ENCODE data around the gene CPLANE1. TPM values are rescaled to one million over a fixed set of nuclear protein-coding genes. Genes with fewer than 3 reads are reported as not detected.

The CPLANE1 gene
- total RNA-seq, 1 donor from 2014 or later = 21.8 TPM

GRCh38 chr5:37165761-37166160, 83.4 kb downstream of the CPLANE1 start:
- H3K36me3 ChIP-seq (ENCODE audit: insufficient read depth, low read length) = peaks cover 30% of the 10 kb centered on the region
- no peak overlapping the region for H3K9ac ChIP-seq (ENCODE audit: low read length)
- Mint-ChIP-seq H3K4me1 (ENCODE audit: low read depth, unreplicated experiment) (peaks cover 3% of the 10 kb centered on the region), H3K36me3 (ENCODE audit: low read depth, unreplicated experiment) (peaks cover 8% of the 10 kb centered on the region), H3K27me3 (ENCODE audit: low read depth, unreplicated experiment) (no peaks in the 10 kb centered on the region), H3K27ac (ENCODE audit: unreplicated experiment) (no peak overlapping the region), H3K4me3 (ENCODE audit: unreplicated experiment) (no peak overlapping the region), H3K9me3 (ENCODE audit: unreplicated experiment) (no peaks in the 10 kb centered on the region)
- H3K4me3 ChIP-seq (ENCODE audit: insufficient read depth, low read depth, low read length) = no peak overlapping the region
- H3K4me1 ChIP-seq (ENCODE audit: insufficient read depth, low read length) = no peaks in the 10 kb centered on the region
- DNase-seq (ENCODE audit: low read depth) (no peak), FAIRE-seq (no peak)
- no peak overlapping the region for H2AFZ ChIP-seq (ENCODE audit: low read depth, low read length)
- H3K27me3 ChIP-seq (ENCODE audit: insufficient read depth, low read length) = no peaks in the 10 kb centered on the region
- no peaks in the 10 kb centered on the region for H3K9me3 ChIP-seq (ENCODE audit: insufficient read depth, low read depth, low read length)
- TF ChIP-seq CTCF (IDR thresholded peaks at IDR 0.05; ENCODE audit: insufficient read depth, low read depth, low read length) (no peak), EZH2 (IDR thresholded peaks at IDR 0.05; ENCODE audit: insufficient read depth, low read length) (no peak)
- H4K20me1 ChIP-seq (ENCODE audit: insufficient read depth, low read length) = no peaks in the 10 kb centered on the region
- H3K4me2 ChIP-seq (ENCODE audit: low read length) = no peak overlapping the region
- no peak overlapping the region for H3K27ac ChIP-seq (ENCODE audit: low read depth, low read length)
- H3K79me2 ChIP-seq (ENCODE audit: insufficient read depth, low read length) = no peaks in the 10 kb centered on the region

- no peaks in the 10 kb centered on the region for H3K27me3 ChIP-seq (ENCODE audit: insufficient read depth, low read length)
- Mint-ChIP-seq H3K27me3 (ENCODE audit: low read depth, unreplicated experiment) (no peaks in the 10 kb centered on the region), H3K36me3 (ENCODE audit: low read depth, unreplicated experiment) (peaks cover 14% of the 10 kb centered on the region), H3K4me3 (ENCODE audit: unreplicated experiment) (no peak overlapping the region), H3K4me1 (ENCODE audit: low read depth, unreplicated experiment) (peaks cover 4% of the 10 kb centered on the region), H3K9me3 (ENCODE audit: unreplicated experiment) (no peaks in the 10 kb centered on the region), H3K27ac (ENCODE audit: unreplicated experiment) (no peak overlapping the region)
- H3K27ac ChIP-seq (ENCODE audit: low read depth, low read length) = no peak overlapping the region
- H4K20me1 ChIP-seq (ENCODE audit: insufficient read depth, low read length) = no peaks in the 10 kb centered on the region
- no peaks in the 10 kb centered on the region for H3K4me1 ChIP-seq (ENCODE audit: insufficient read depth, low read length)
- no peak overlapping the region for H3K4me2 ChIP-seq (ENCODE audit: low read length)
- H3K36me3 ChIP-seq (ENCODE audit: insufficient read depth, low read length) = peaks cover 32% of the 10 kb centered on the region
- H3K4me3 ChIP-seq (ENCODE audit: insufficient read depth, low read depth, low read length) = no peak overlapping the region
- no peak overlapping the region for H3K9ac ChIP-seq (ENCODE audit: low read length)
- TF ChIP-seq CTCF (IDR thresholded peaks at IDR 0.05; ENCODE audit: insufficient read depth, low read depth, low read length) (no peak), EZH2 (IDR thresholded peaks at IDR 0.05; ENCODE audit: insufficient read depth, low read length) (no peak)
- DNase-seq (ENCODE audit: low read depth) = no peak
- H2AFZ ChIP-seq (ENCODE audit: low read depth, low read length) = no peak overlapping the region
- H3K9me3 ChIP-seq (ENCODE audit: insufficient read depth, low read depth, low read length) = no peaks in the 10 kb centered on the region
- no peaks in the 10 kb centered on the region for H3K79me2 ChIP-seq (ENCODE audit: insufficient read depth, low read length)
- FAIRE-seq = no peak
These were observed 95.5 kb downstream of the CPLANE1 start for GRCh38 chr5:37153661-37154060.

- no peak overlapping the region for H3K27ac Mint-ChIP-seq (ENCODE audit: unreplicated experiment)
- Histone ChIP-seq H3K36me3 (ENCODE audit: insufficient read depth, low read length) (peaks cover 4% of the 10 kb centered on the region), H2AFZ (ENCODE audit: low read depth, low read length) (no peak overlapping the region)
These were observed 102.3 kb downstream of the CPLANE1 start for GRCh38 chr5:37146896-37147295.

More at GRCh38 chr5:37146896-37147295, 102.3 kb downstream of the CPLANE1 start:
- no peak overlapping the region for H3K9ac ChIP-seq (ENCODE audit: low read length)
- H3K4me3 ChIP-seq (ENCODE audit: insufficient read depth, low read depth, low read length) = no peak overlapping the region
- FAIRE-seq (no peak), DNase-seq (ENCODE audit: low read depth) (no peak)
- Mint-ChIP-seq H3K4me1 (ENCODE audit: low read depth, unreplicated experiment) (peaks cover 7% of the 10 kb centered on the region), H3K27me3 (ENCODE audit: low read depth, unreplicated experiment) (no peaks in the 10 kb centered on the region), H3K4me3 (ENCODE audit: unreplicated experiment) (no peak overlapping the region), H3K36me3 (ENCODE audit: low read depth, unreplicated experiment) (peaks cover 24% of the 10 kb centered on the region), H3K9me3 (ENCODE audit: unreplicated experiment) (peaks cover 3% of the 10 kb centered on the region)
- no peak overlapping the region for H3K4me2 ChIP-seq (ENCODE audit: low read length)
- no peak overlapping the region for H3K27ac ChIP-seq (ENCODE audit: low read depth, low read length)
- H3K27me3 ChIP-seq (ENCODE audit: insufficient read depth, low read length) = no peaks in the 10 kb centered on the region
- no peaks in the 10 kb centered on the region for H3K79me2 ChIP-seq (ENCODE audit: insufficient read depth, low read length)
- no peaks in the 10 kb centered on the region for H3K9me3 ChIP-seq (ENCODE audit: insufficient read depth, low read depth, low read length)
- no peaks in the 10 kb centered on the region for H4K20me1 ChIP-seq (ENCODE audit: insufficient read depth, low read length)
- TF ChIP-seq EZH2 (IDR thresholded peaks at IDR 0.05; ENCODE audit: insufficient read depth, low read length) (no peak), CTCF (IDR thresholded peaks at IDR 0.05; ENCODE audit: insufficient read depth, low read depth, low read length) (no peak)
- H3K4me1 ChIP-seq (ENCODE audit: insufficient read depth, low read length) = no peaks in the 10 kb centered on the region

Data from astrocyte (in vitro differentiated cells and primary cell).